Peyer's patch (tissue), 4 donors: Measurements from ENCODE around the gene PTPRM.

ENCODE experiments used
- CTCF ChIP-seq, 6 experiments: fragments of 450-650 bp in 4 of 6; fragments of 200-600 bp in 2 of 6; sonication (generic) in 1 of 6; IDR thresholded peaks; one replicate each; pipeline ENCODE4 v1.5.1; 2017 to 2019; ENCODE audit warnings: antibody characterized with exemption in 6 of 6, mild to moderate bottlenecking in 3 of 6, moderate library complexity in 1 of 6
- POLR2A ChIP-seq, 2 donors: fragments of 450-650 bp; IDR thresholded peaks; one replicate each; pipeline ENCODE4 v1.5.1; 2017; ENCODE audit warnings: antibody characterized with exemption in 2 of 2, mild to moderate bottlenecking in 2 of 2, moderate library complexity in 2 of 2

DNA sequence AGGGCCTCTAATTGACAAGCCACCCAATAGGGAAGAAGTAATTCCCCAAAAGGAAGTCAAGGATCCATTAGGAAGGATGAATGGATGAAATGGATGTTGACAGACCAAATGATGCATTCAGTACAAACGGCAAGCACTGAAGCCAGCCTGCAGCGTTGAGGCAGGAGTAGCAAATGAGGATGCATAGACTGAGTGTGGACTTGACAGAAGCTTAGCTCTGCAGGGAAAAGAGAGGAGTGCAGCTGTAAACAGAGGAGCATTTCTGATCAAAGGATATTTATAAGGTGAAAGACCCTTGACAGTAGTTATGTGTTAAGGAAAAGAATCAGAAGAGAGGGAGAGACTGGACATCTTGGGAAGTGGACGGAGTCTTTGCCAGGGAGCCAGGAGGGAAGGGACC is 788.9 kb downstream of the PTPRM start:
- no peak for TF ChIP-seq CTCF (IDR thresholded peaks at IDR 0.05)
- no peak for TF ChIP-seq POLR2A (IDR thresholded peaks at IDR 0.05)
